ENCODE measurements around the gene YWHAE. TPM values are rescaled to one million over a fixed set of nuclear protein-coding genes. Genes with fewer than 3 reads are reported as not detected.

Gene YWHAE
- total RNA-seq, 1 donor from 2014 or later: 1,032 TPM

DNA sequence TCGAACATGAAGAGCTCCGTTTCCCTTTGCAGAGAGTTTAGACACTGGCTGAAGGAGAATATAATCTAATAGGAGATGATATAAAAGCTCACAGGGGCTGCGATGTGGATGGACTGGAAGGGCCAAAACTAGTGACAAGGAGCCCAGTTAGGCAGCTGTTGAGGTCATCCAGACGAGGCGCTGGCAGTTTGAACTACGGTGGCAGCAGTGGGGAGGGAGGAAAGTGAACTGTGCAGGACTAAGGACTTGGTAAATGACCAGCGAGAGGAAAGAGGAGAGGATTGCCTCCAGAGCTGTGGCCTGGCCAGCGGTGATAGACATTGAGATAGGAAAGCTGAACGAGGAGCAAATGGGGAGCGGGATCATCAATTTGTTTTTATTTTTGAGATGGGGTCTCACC lies 14.6 kb upstream of the YWHAE start:
- Histone ChIP-seq H3K36me3 (ENCODE audit: control insufficient read depth, insufficient read depth, low read length) (no peaks in the 10 kb centered on the region), H3K4me3 (ENCODE audit: low read depth, low read length) (no peak overlapping the region), H3K27me3 (ENCODE audit: control insufficient read depth, insufficient read depth, low read length) (no peaks in the 10 kb centered on the region)
- TF ChIP-seq, protein P1, sequence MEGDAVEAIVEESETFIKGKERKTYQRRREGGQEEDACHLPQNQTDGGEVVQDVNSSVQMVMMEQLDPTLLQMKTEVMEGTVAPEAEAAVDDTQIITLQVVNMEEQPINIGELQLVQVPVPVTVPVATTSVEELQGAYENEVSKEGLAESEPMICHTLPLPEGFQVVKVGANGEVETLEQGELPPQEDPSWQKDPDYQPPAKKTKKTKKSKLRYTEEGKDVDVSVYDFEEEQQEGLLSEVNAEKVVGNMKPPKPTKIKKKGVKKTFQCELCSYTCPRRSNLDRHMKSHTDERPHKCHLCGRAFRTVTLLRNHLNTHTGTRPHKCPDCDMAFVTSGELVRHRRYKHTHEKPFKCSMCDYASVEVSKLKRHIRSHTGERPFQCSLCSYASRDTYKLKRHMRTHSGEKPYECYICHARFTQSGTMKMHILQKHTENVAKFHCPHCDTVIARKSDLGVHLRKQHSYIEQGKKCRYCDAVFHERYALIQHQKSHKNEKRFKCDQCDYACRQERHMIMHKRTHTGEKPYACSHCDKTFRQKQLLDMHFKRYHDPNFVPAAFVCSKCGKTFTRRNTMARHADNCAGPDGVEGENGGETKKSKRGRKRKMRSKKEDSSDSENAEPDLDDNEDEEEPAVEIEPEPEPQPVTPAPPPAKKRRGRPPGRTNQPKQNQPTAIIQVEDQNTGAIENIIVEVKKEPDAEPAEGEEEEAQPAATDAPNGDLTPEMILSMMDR (IDR thresholded peaks at IDR 0.05; ENCODE audit: insufficient read depth, low read length, poor library complexity, severe bottlenecking): no peak
- DNase-seq (ENCODE audit: low read depth): no peak

DNA sequence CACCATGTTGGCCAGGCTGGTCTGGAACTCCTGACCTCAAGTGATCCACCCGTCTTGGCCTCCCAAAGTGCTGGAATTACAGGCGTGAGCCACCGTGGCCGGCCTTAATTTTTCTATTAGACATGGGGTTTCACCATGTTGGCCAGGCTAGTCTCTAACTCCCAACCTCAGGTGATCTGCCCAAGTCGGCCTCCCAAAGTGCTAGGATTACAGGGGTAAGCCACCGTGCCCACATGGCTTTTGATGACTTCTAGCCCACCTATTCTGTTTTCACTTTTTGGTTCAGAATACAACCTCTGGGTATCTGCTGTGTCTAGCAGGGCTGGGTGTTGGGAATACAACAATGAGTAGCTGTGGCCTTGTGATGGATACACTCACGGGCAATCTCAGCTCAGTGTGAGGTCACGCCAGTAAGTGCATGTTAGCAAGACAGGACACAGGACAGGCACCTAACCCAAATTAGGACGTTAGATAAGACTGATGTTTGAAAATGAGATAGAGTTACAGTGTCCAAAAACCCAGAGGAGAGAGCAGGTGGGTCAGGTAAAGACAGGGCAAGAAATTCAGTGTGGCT lies 14.1 kb upstream of the YWHAE start:
- TF ChIP-seq, protein P1 (IDR thresholded peaks at IDR 0.05; ENCODE audit: insufficient read depth, low read length, poor library complexity, severe bottlenecking): no peak
- no peaks in the 10 kb centered on the region for H3K27me3 ChIP-seq (ENCODE audit: control insufficient read depth, insufficient read depth, low read length)

DNA sequence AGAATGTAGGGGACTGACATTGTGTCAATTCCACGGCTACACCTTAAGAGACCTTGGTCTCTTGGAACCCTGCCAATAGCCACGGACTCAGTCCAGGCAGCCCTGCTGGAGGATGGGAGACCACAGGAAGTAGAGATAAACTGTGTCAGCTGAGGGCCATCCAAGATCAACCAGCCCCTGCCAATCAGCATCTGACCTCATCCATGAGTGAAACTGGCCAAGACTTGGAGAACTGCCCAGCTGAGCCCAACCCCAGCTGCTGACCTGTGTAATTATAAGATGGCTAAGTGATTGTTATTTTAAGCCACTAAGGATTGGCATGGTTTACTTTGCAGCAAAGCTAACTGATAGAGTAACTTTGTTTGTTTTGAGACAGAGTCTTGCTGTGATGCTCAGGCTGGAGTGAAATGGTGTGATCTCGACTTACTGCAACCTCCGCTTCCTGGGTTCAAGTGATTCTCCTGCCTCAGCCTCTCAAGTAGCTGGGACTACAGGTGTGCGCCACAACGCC lies 13.3 kb upstream of the YWHAE start:
- TF ChIP-seq, protein P1 (IDR thresholded peaks at IDR 0.05; ENCODE audit: insufficient read depth, low read length, poor library complexity, severe bottlenecking): no peak
- DNase-seq (ENCODE audit: low read depth): peak; percentile 63
- H3K36me3 ChIP-seq (ENCODE audit: control insufficient read depth, insufficient read depth, low read length): no peaks in the 10 kb centered on the region
- H3K27me3 ChIP-seq (ENCODE audit: control insufficient read depth, insufficient read depth, low read length): no peaks in the 10 kb centered on the region
- H3K4me3 ChIP-seq (ENCODE audit: low read depth, low read length): no peak overlapping the region

More for the DNA sequence above, 14.1 kb upstream of the YWHAE start:
- no peak for DNase-seq (ENCODE audit: low read depth)
- Histone ChIP-seq H3K4me3 (ENCODE audit: low read depth, low read length) (no peak overlapping the region), H3K36me3 (ENCODE audit: control insufficient read depth, insufficient read depth, low read length) (no peaks in the 10 kb centered on the region)

DNA sequence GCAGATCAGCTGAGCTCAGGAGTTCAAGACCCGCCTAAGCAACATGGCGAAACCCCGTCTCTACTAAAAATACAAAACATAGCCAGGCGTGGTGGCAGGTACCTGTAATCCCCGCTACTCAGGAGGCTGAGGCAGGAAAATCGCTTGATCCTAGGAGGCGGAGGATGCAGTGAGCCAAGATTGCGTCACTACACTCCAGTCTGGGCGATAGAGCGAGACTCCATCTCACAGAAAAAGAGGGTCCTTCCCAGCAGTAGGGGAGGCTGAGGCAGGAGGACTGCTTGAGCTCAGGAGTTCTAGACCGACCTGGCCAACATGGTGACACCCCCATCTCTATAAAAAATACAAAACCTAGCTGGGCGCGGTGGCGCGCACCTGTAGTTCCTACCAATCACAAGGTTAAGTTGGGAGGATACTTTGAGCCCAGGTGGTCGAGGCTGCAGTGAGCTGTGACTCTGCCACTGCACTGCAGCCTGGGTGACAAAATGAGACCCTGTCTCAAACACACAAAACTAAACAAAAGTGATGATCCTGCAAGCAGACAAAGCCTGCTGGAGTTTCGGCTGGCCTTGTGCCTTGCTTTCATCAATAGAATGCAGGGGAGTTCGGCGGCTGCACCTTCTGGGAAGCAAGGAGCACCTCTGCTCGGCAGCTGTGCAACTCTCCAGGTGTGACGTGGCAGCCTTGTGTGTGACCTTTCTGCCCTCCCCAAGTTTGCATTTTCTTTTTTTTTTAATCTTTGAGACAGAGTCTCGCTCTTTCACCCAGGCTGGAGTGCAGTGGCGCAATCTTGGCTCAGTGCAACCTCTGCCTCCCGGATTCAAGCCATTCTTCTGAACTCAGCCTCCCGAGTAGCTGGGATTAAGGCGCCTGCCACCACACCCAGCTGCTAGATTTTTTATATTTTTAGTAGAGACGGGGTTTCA lies 12.4 kb upstream of the YWHAE start:
- TF ChIP-seq, protein P1 (IDR thresholded peaks at IDR 0.05; ENCODE audit: insufficient read depth, low read length, poor library complexity, severe bottlenecking): no peak
- DNase-seq (ENCODE audit: low read depth): no peak
- H3K27me3 ChIP-seq (ENCODE audit: control insufficient read depth, insufficient read depth, low read length): no peaks in the 10 kb centered on the region
- H3K36me3 ChIP-seq (ENCODE audit: control insufficient read depth, insufficient read depth, low read length): no peaks in the 10 kb centered on the region
- H3K4me3 ChIP-seq (ENCODE audit: low read depth, low read length): no peak overlapping the region

DNA sequence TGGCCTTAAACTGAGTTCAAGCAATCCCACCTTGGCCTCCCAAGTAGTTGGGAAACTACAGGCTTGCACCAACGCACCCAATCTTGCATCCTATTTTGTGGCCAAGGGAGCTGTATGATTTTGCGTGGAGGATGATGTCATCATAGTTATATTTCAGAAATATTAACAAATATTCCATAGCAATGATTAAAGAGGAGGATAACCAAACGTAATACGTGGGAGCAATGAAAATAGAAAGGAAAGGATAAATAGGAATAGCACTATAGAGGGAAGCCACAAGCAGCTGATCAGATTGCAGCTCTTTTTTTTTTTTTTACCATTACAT lies 2.2 kb upstream of the YWHAE start:
- DNase-seq (ENCODE audit: low read depth): no peak
- Histone ChIP-seq H3K27me3 (ENCODE audit: control insufficient read depth, insufficient read depth, low read length) (no peaks in the 10 kb centered on the region), H3K36me3 (ENCODE audit: control insufficient read depth, insufficient read depth, low read length) (no peaks in the 10 kb centered on the region), H3K4me3 (ENCODE audit: low read depth, low read length) (no peak overlapping the region)
- TF ChIP-seq, protein P1 (IDR thresholded peaks at IDR 0.05; ENCODE audit: insufficient read depth, low read length, poor library complexity, severe bottlenecking): no peak

Data from kidney epithelial cell (primary cell).